A673 (cell line): ENCODE data around the gene KCNMA1. TPM values are rescaled to one million over a fixed set of nuclear protein-coding genes. Genes with fewer than 3 reads are reported as not detected.

Experiments
- BruUV-seq: library from RNA; stranded (reverse); fragments of 400-500 nt; replicated peaks from 2 replicates; lab custom pipeline; 2021; lab: Mats Ljungman, UMichigan
- CTCF ChIA-PET: fragments of 300-600 bp; sonication (Branson Sonifier 250); formaldehyde crosslinking; loops from one replicate; lab custom pipeline; 2022; ENCODE audit warnings: antibody characterized with exemption; lab: Charles Lee
- POLR2A ChIA-PET: fragments of 300-600 bp; sonication (Branson Sonifier 250); formaldehyde crosslinking; loops from one replicate; lab custom pipeline; 2022; ENCODE audit warnings: antibody characterized with exemption; ENCODE audit not compliant: low non-redundant PET; lab: Charles Lee
- DNase-seq: peaks from one replicate; pipeline ENCODE4 v3.0.0-alpha.2; 2015; ENCODE audit warnings: low spot score
- H3K27ac ChIP-seq: fragments of 200-600 bp; sonication (generic); 2 replicates; pipeline ENCODE4 v1.5.1; 2016; ENCODE audit warnings: mixed run types, low read depth, mild to moderate bottlenecking, mixed read lengths, antibody characterized with exemption, low read length; ENCODE audit not compliant: poor library complexity, severe bottlenecking
- H3K27me3 ChIP-seq: fragments of 200-600 bp; sonication (generic); replicated peaks from 2 replicates; pipeline ENCODE4 v1.6.1; 2017; ENCODE audit warnings: mixed run types, low read depth, mild to moderate bottlenecking, mixed read lengths, antibody characterized with exemption, low read length; ENCODE audit not compliant: insufficient read depth, poor library complexity
- H3K36me3 ChIP-seq: fragments of 200-600 bp; sonication (generic); 2 replicates; pipeline ENCODE4 v1.6.1; 2016; ENCODE audit warnings: mixed run types, mild to moderate bottlenecking, mixed read lengths, antibody characterized with exemption, low read length; ENCODE audit not compliant: insufficient read depth, poor library complexity, severe bottlenecking
- H3K4me1 ChIP-seq: fragments of 200-600 bp; sonication (generic); 2 replicates; pipeline ENCODE4 v1.6.1; 2017; ENCODE audit warnings: mixed run types, mild to moderate bottlenecking, mixed read lengths, antibody characterized with exemption, low read length; ENCODE audit not compliant: insufficient read depth, poor library complexity, severe bottlenecking
- H3K4me3 ChIP-seq: fragments of 200-600 bp; sonication (generic); 2 replicates; pipeline ENCODE4 v1.5.1; 2016; ENCODE audit warnings: low read depth, mixed run types, mild to moderate bottlenecking, mixed read lengths, low read length; ENCODE audit not compliant: poor library complexity, severe bottlenecking
- H3K9me3 ChIP-seq: fragments of 200-600 bp; sonication (generic); 2 replicates; pipeline ENCODE4 v1.6.1; 2016; ENCODE audit warnings: mixed run types, low read depth, mild to moderate bottlenecking, mixed read lengths, antibody characterized with exemption, low read length; ENCODE audit not compliant: poor library complexity, severe bottlenecking
- EZH2 ChIP-seq: fragments of 200-600 bp; sonication (generic); IDR thresholded peaks from 2 replicates; pipeline ENCODE4 v1.6.1; 2017; ENCODE audit warnings: borderline replicate concordance, low read depth, mild to moderate bottlenecking, mixed read lengths, antibody characterized with exemption, low read length; ENCODE audit not compliant: poor library complexity, severe bottlenecking
- intact Hi-C: fragments of 100-400 bp; cut with micrococcal nuclease; formaldehyde crosslinking; loops from one replicate; pipeline ENCODE4 v1.10.0; 2022; ENCODE audit not compliant: unreplicated experiment
- total RNA-seq: library from RNA; stranded (reverse); gene quantifications from 2 replicates; pipeline ENCODE4 v1.2.3, GENCODE V29; 2021
- TF ChIP-seq, protein P1 (sequence below): fragments of 300-800, 200-600 bp; sonication (generic); conservative IDR thresholded peaks from 2 replicates; pipeline ENCODE4 v1.5.1; 2017; ENCODE audit warnings: low read depth, mild to moderate bottlenecking, antibody characterized with exemption, low read length, moderate library complexity, mixed read lengths

KCNMA1 gene
- total RNA-seq, 1 experiment from 2014 or later = 0.84 TPM

DNA sequence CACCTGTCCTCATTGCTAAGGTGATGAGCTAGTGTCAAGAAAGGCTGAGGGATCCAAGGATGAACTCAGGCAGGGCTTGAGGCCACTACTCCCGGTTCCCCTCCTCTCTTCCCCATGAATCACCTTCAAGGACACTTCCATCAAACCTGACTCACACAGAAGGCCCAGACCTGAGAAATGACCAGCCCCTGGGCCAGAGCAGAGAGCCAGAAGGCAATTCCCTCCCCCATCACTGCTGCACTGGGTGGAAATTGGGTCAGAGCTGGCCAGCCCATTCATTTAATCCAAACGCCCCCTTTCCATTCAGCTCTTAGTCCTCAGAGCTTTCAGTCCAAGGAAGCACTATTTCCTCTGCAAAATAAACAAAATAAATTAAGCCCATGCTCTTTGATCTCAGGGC, 182.0 kb downstream of the KCNMA1 start:
- H3K4me3 ChIP-seq = no peak overlapping the region
- H3K9me3 ChIP-seq = no peaks in the 10 kb centered on the region
- H3K36me3 ChIP-seq = no peaks in the 10 kb centered on the region
- ChIA-PET CTCF (no interaction called here), POLR2A (no interaction called here)
- no peak overlapping the region for H3K27ac ChIP-seq
- DNase-seq = no peak
- BruUV-seq = no TSS peak
- no peaks in the 10 kb centered on the region for H3K4me1 ChIP-seq
- H3K27me3 ChIP-seq = peaks cover 8% of the 10 kb centered on the region
- intact Hi-C loops = no loop called here
- TF ChIP-seq, protein P1, sequence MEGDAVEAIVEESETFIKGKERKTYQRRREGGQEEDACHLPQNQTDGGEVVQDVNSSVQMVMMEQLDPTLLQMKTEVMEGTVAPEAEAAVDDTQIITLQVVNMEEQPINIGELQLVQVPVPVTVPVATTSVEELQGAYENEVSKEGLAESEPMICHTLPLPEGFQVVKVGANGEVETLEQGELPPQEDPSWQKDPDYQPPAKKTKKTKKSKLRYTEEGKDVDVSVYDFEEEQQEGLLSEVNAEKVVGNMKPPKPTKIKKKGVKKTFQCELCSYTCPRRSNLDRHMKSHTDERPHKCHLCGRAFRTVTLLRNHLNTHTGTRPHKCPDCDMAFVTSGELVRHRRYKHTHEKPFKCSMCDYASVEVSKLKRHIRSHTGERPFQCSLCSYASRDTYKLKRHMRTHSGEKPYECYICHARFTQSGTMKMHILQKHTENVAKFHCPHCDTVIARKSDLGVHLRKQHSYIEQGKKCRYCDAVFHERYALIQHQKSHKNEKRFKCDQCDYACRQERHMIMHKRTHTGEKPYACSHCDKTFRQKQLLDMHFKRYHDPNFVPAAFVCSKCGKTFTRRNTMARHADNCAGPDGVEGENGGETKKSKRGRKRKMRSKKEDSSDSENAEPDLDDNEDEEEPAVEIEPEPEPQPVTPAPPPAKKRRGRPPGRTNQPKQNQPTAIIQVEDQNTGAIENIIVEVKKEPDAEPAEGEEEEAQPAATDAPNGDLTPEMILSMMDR = no peak
- no peak for TF ChIP-seq EZH2

DNA sequence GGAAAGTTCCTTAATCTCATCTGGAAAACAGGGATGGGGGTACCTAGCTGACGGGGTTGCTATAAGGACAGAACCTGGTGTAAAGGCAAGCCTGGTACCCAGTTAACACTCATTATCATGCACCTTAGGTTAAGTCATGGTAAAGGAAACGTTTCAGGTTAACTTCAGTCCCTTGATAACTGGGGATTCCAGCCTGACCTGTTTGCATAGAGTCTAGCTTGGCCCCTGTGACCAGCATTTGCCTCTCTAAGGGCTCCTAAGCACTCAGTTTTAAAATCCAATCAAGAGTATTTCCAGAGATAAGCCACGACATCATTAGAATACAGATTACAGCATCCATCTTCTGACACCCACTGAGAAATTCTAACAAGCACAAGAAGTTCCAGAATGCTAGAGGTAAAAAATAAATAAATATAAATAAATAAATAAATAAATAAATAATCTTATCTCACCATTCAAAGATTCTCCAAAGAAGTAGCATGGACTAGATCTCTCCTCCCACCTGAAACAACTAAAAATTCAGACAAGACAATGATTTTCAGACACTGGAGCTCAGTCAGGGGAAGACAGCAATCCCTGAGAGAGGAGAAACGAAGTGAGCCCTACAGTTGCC, 184.6 kb downstream of the KCNMA1 start:
- no peak for DNase-seq
- ChIA-PET POLR2A (no interaction called here), CTCF (no interaction called here)
- Histone ChIP-seq H3K36me3 (no peaks in the 10 kb centered on the region), H3K9me3 (no peaks in the 10 kb centered on the region), H3K4me1 (no peaks in the 10 kb centered on the region), H3K27ac (no peak overlapping the region), H3K27me3 (peaks cover 8% of the 10 kb centered on the region), H3K4me3 (no peak overlapping the region)
- BruUV-seq = no TSS peak
- no peak for TF ChIP-seq EZH2
- TF ChIP-seq, protein P1 = no peak
- intact Hi-C loops = no loop called here

DNA sequence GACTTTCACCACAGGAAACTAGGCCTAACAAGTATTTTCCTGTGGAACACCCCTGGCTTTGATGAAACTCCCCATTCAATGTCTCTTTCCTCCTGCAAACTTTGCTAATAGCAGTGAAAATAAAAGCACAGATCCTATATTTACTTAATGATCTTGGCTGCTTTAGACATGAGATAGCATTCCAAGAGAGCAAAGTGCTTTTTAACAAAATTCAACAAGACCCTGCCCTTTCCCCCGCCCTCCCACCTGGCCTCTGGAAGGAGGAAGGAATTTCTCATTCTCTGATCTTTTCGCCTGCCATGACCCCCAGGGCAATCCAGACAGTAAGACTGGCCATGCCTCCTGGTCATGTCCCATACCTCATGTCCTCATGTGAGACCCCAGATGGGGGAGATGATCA, 185.7 kb downstream of the KCNMA1 start:
- H3K4me1 ChIP-seq = no peaks in the 10 kb centered on the region
- no peaks in the 10 kb centered on the region for H3K36me3 ChIP-seq
- no peak overlapping the region for H3K4me3 ChIP-seq
- BruUV-seq = no TSS peak
- ChIA-PET POLR2A (no interaction called here), CTCF (interaction anchor here (0.5 kb wide), 1 partner anchor 60 kb away, joined by 4 read pairs; no protein-coding TSS in a partner anchor)
- intact Hi-C loops = no loop called here
- TF ChIP-seq, protein P1 = no peak
- TF ChIP-seq EZH2 = no peak
- no peaks in the 10 kb centered on the region for H3K9me3 ChIP-seq
- no peaks in the 10 kb centered on the region for H3K27me3 ChIP-seq
- DNase-seq = no peak
- no peak overlapping the region for H3K27ac ChIP-seq
